CD4-positive, alpha-beta memory T cell (primary cell): Measurements from ENCODE around the gene FGFR4. TPM values are rescaled to one million over a fixed set of nuclear protein-coding genes. Genes with fewer than 3 reads are reported as not detected.

Source experiments
- CTCF ChIA-PET: fragments of 350-600 bp; sonication (Branson Sonifier 250); formaldehyde crosslinking; loops from one replicate; lab custom pipeline; 2021; ENCODE audit warnings: inconsistent platforms; ENCODE audit not compliant: partially characterized antibody; lab: Charles Lee
- POLR2A ChIA-PET: fragments of 350-600 bp; sonication (Branson Sonifier 250); formaldehyde crosslinking; loops from one replicate; lab custom pipeline; 2021; ENCODE audit not compliant: partially characterized antibody; lab: Charles Lee
- DNase-seq, 5 donors: peaks; one replicate each; pipeline versions ENCODE4 v3.0.0 to v3.0.0-alpha.2; 2020 to 2022; ENCODE audit warnings: mixed read lengths in 1 of 5
- H3K27ac ChIP-seq: one replicate; pipeline ENCODE4 v1.7.0; 2013; ENCODE audit warnings: low read depth, low read length
- H3K27me3 ChIP-seq: 2 replicates; pipeline ENCODE4 v1.7.0; 2013; ENCODE audit warnings: mild to moderate bottlenecking, low read length, moderate library complexity; ENCODE audit not compliant: insufficient read depth
- H3K36me3 ChIP-seq: 2 replicates; pipeline ENCODE4 v1.7.0; 2013; ENCODE audit warnings: mild to moderate bottlenecking, low read length, moderate library complexity; ENCODE audit not compliant: insufficient read depth
- H3K4me1 ChIP-seq: 2 replicates; pipeline ENCODE4 v1.7.0; 2013; ENCODE audit warnings: mild to moderate bottlenecking, low read length, moderate library complexity; ENCODE audit not compliant: insufficient read depth
- H3K4me3 ChIP-seq, 2 donors: one replicate each; pipeline ENCODE4 v1.7.0; 2013; ENCODE audit warnings: low read length in 2 of 2, mild to moderate bottlenecking in 1 of 2
- H3K9me3 ChIP-seq, 2 donors: one replicate each; pipeline ENCODE4 v1.7.0; 2013; ENCODE audit warnings: low read length in 2 of 2, control low read depth in 1 of 2; ENCODE audit not compliant: control insufficient read depth in 1 of 2
- H3K27ac Mint-ChIP-seq, 7 donors: one replicate each; pipeline ENCODE4 v1.8.0; 2020 to 2021; ENCODE audit warnings: mixed read lengths in 7 of 7, mild to moderate bottlenecking in 6 of 7, inconsistent platforms in 3 of 7, moderate library complexity in 3 of 7
- H3K27me3 Mint-ChIP-seq, 2 donors: one replicate each; pipeline ENCODE4 v1.8.0; 2020 to 2021; ENCODE audit warnings: mixed read lengths in 2 of 2
- H3K36me3 Mint-ChIP-seq, 2 donors: one replicate each; pipeline ENCODE4 v1.8.0; 2020 to 2021; ENCODE audit warnings: mixed read lengths in 2 of 2, inconsistent platforms in 1 of 2, mild to moderate bottlenecking in 1 of 2
- H3K4me1 Mint-ChIP-seq, 4 donors: one replicate each; pipeline ENCODE4 v1.8.0; 2020 to 2021; ENCODE audit warnings: mixed read lengths in 4 of 4, mild to moderate bottlenecking in 1 of 4
- H3K4me3 Mint-ChIP-seq, 8 donors: one replicate each; pipeline ENCODE4 v1.8.0; 2020 to 2021; ENCODE audit warnings: mixed read lengths in 8 of 8, mild to moderate bottlenecking in 7 of 8, moderate library complexity in 6 of 8, inconsistent platforms in 3 of 8
- H3K9me3 Mint-ChIP-seq, 8 donors: one replicate each; pipeline ENCODE4 v1.8.0; 2020 to 2021; ENCODE audit warnings: mixed read lengths in 8 of 8, mild to moderate bottlenecking in 5 of 8, inconsistent platforms in 3 of 8, moderate library complexity in 1 of 8
- intact Hi-C: fragments of 100-400 bp; cut with micrococcal nuclease; formaldehyde crosslinking; loops from one replicate; pipeline ENCODE4 v1.15.1; 2023
- polyA plus RNA-seq, 2 donors: library from polyadenylated mRNA; unstranded; fragments of 300-500 nt; fragmentation: Illumina TruSeq; gene quantifications; one replicate each; pipeline ENCODE4 v1.2.3, GENCODE V29; 2021
- total RNA-seq, 2 experiments: library from RNA; stranded (reverse); gene quantifications; one replicate each; pipeline ENCODE4 v1.2.3, GENCODE V29; 2021

Gene FGFR4
- total and polyA plus RNA-seq, 4 experiments from 2014 or later = 2.2 to 3.0 TPM; not detected in 2

GRCh38 chr5:177103523-177104253 lies 17.0 kb downstream of the FGFR4 start:
- Histone ChIP-seq H3K4me3 (no peak overlapping the region), H3K36me3 (no peaks in the 10 kb centered on the region), H3K9me3 (no peaks in the 10 kb centered on the region), H3K27me3 (no peaks in the 10 kb centered on the region), H3K27ac (no peak overlapping the region), H3K4me1 (no peaks in the 10 kb centered on the region)
- ChIA-PET CTCF (no interaction called here), POLR2A (no interaction called here)
- no peak overlapping the region for H3K4me3 Mint-ChIP-seq
- no peaks in the 10 kb centered on the region for H3K4me1 Mint-ChIP-seq
- H3K27me3 Mint-ChIP-seq = peaks cover 0 to 3% of the 10 kb centered on the region in 2 donors
- intact Hi-C loops = no loop called here
- no peaks in the 10 kb centered on the region for H3K9me3 Mint-ChIP-seq
- H3K36me3 Mint-ChIP-seq = no peaks in the 10 kb centered on the region
- H3K27ac Mint-ChIP-seq = no peak overlapping the region
- no peak for DNase-seq

- no peak overlapping the region for H3K4me3 Mint-ChIP-seq
- no peaks in the 10 kb centered on the region for H3K4me1 Mint-ChIP-seq
- H3K27me3 ChIP-seq = no peaks in the 10 kb centered on the region
- no peaks in the 10 kb centered on the region for H3K36me3 ChIP-seq
- no peaks in the 10 kb centered on the region for H3K9me3 Mint-ChIP-seq
- DNase-seq = no peak
- H3K27ac Mint-ChIP-seq = no peak overlapping the region
- no peak overlapping the region for H3K4me3 ChIP-seq
- ChIA-PET CTCF (interaction anchor here (1.2 kb wide), 1 partner anchor 445 kb away, joined by 3 read pairs; no protein-coding TSS in a partner anchor), POLR2A (no interaction called here)
- no peaks in the 10 kb centered on the region for H3K9me3 ChIP-seq
- H3K27ac ChIP-seq = no peak overlapping the region
- no peaks in the 10 kb centered on the region for H3K36me3 Mint-ChIP-seq
- intact Hi-C loops = no loop called here
- peaks cover 0 to 3% of the 10 kb centered on the region in 2 donors for H3K27me3 Mint-ChIP-seq
- no peaks in the 10 kb centered on the region for H3K4me1 ChIP-seq
Measured at GRCh38 chr5:177105691-177106476, 19.2 kb downstream of the FGFR4 start.

GRCh38 chr5:177107159-177107558 lies 20.4 kb downstream of the FGFR4 start:
- H3K4me3 ChIP-seq = no peak overlapping the region
- H3K4me3 Mint-ChIP-seq = no peak overlapping the region
- H3K36me3 ChIP-seq = no peaks in the 10 kb centered on the region
- peaks cover 0 to 3% of the 10 kb centered on the region in 2 donors for H3K27me3 Mint-ChIP-seq
- H3K4me1 ChIP-seq = peaks cover 5% of the 10 kb centered on the region
- ChIA-PET CTCF (interaction anchor here (1.5 kb wide), 1 partner anchor 10 kb away, joined by 4 read pairs; no protein-coding TSS in a partner anchor), POLR2A (no interaction called here)
- peaks cover 0 to 4% (median under 1%) of the 10 kb centered on the region in 4 donors for H3K4me1 Mint-ChIP-seq
- no peaks in the 10 kb centered on the region for H3K9me3 Mint-ChIP-seq
- no peak overlapping the region for H3K27ac ChIP-seq
- no peak for DNase-seq
- no peaks in the 10 kb centered on the region for H3K9me3 ChIP-seq
- H3K27ac Mint-ChIP-seq = peak overlapping the region in 1 of 7 donors; percentile 9
- no peaks in the 10 kb centered on the region for H3K36me3 Mint-ChIP-seq
- intact Hi-C loops = no loop called here
- no peaks in the 10 kb centered on the region for H3K27me3 ChIP-seq

GRCh38 chr5:177109810-177110209 lies 23.1 kb downstream of the FGFR4 start:
- intact Hi-C loops = loop anchor here (5.0 kb wide), 2 partner anchors 92 to 142 kb away; no protein-coding TSS in a partner anchor
- Histone ChIP-seq H3K36me3 (no peaks in the 10 kb centered on the region), H3K4me1 (peaks cover 11% of the 10 kb centered on the region), H3K27ac (no peak overlapping the region), H3K4me3 (no peak overlapping the region), H3K9me3 (no peaks in the 10 kb centered on the region), H3K27me3 (no peaks in the 10 kb centered on the region)
- ChIA-PET CTCF (interaction anchor here (0.8 to 7.4 kb wide), 16 partner anchors 9 to 293 kb away, joined by 3 to 93 read pairs (median 4); partner anchors contain the start of genes FGFR4 and NSD1), POLR2A (no interaction called here)
- peaks cover 3 to 10% (median 6%) of the 10 kb centered on the region in 4 donors for H3K4me1 Mint-ChIP-seq
- no peaks in the 10 kb centered on the region for H3K36me3 Mint-ChIP-seq
- DNase-seq = no peak
- H3K27me3 Mint-ChIP-seq = peaks cover 0 to 3% of the 10 kb centered on the region in 2 donors
- no peak overlapping the region for H3K27ac Mint-ChIP-seq
- H3K9me3 Mint-ChIP-seq = no peaks in the 10 kb centered on the region
- no peak overlapping the region for H3K4me3 Mint-ChIP-seq

GRCh38 chr5:177111720-177112394 lies 25.1 kb downstream of the FGFR4 start:
- ChIA-PET POLR2A (interaction anchor here (1.0 to 8.3 kb wide), 2 partner anchors 23 to 191 kb away, joined by 4 to 68 read pairs; partner anchors contain the start of genes NSD1, PRELID1 and RAB24), CTCF (interaction anchor here (0.7 to 7.4 kb wide), 28 partner anchors 9 to 1382 kb away, joined by 3 to 93 read pairs (median 10); partner anchors contain the start of genes FGFR4 and NSD1)
- intact Hi-C loops = loop anchor here (1.0 to 5.0 kb wide), 4 partner anchors 40 to 451 kb away; no protein-coding TSS in a partner anchor
- Mint-ChIP-seq H3K36me3 (no peaks in the 10 kb centered on the region), H3K9me3 (no peaks in the 10 kb centered on the region), H3K4me1 (peaks cover 8 to 19% (median 15%) of the 10 kb centered on the region in 4 donors), H3K4me3 (peak overlapping the region in 1 of 8 donors; percentile 55), H3K27ac (peak overlapping the region in 3 of 7 donors; percentile 47 to 60 (median 57)), H3K27me3 (peaks cover 0 to 3% of the 10 kb centered on the region in 2 donors)
- peak; percentile 37 to 63 (median 49) for DNase-seq
- Histone ChIP-seq H3K4me3 (no peak overlapping the region), H3K36me3 (no peaks in the 10 kb centered on the region), H3K27me3 (no peaks in the 10 kb centered on the region), H3K4me1 (peaks cover 20% of the 10 kb centered on the region), H3K9me3 (no peaks in the 10 kb centered on the region), H3K27ac (no peak overlapping the region)

- Histone ChIP-seq H3K36me3 (no peaks in the 10 kb centered on the region), H3K27me3 (no peaks in the 10 kb centered on the region), H3K27ac (no peak overlapping the region), H3K4me3 (no peak overlapping the region), H3K4me1 (peaks cover 26% of the 10 kb centered on the region), H3K9me3 (no peaks in the 10 kb centered on the region)
- Mint-ChIP-seq H3K4me1 (peaks cover 11 to 25% (median 17%) of the 10 kb centered on the region in 4 donors), H3K36me3 (no peaks in the 10 kb centered on the region), H3K4me3 (no peak overlapping the region), H3K27ac (peak overlapping the region in 1 of 7 donors; percentile 30), H3K27me3 (no peaks in the 10 kb centered on the region), H3K9me3 (no peaks in the 10 kb centered on the region)
- intact Hi-C loops = loop anchor here (1.0 to 5.0 kb wide), 4 partner anchors 40 to 452 kb away; no protein-coding TSS in a partner anchor
- ChIA-PET POLR2A (interaction anchor here (1.0 to 8.3 kb wide), 2 partner anchors 22 to 191 kb away, joined by 4 to 68 read pairs; partner anchors contain the start of genes NSD1, PRELID1 and RAB24), CTCF (interaction anchor here (0.7 to 7.4 kb wide), 48 partner anchors 9 to 1383 kb away, joined by 3 to 93 read pairs (median 6); partner anchors contain the start of genes FGFR4, NSD1, PRELID1 and RAB24)
- no peak for DNase-seq
Measured at GRCh38 chr5:177112589-177113220, 26.0 kb downstream of the FGFR4 start.
